IMR-90 (cell line): Measurements from ENCODE around the gene CASP9. TPM values are rescaled to one million over a fixed set of nuclear protein-coding genes. Genes with fewer than 3 reads are reported as not detected.

ENCODE experiments used
- ATAC-seq: fragments of 200-7000 bp; cut with Tn5 transposase; 2 replicates; pipeline ENCODE4 v1.9.1; 2020; ENCODE audit warnings: low read depth, mild to moderate bottlenecking, moderate library complexity
- BruUV-seq: library from RNA; stranded (reverse); fragments of 400-500 nt; replicated peaks from 2 replicates; lab custom pipeline; 2021; lab: Mats Ljungman, UMichigan
- CTCF ChIA-PET: fragments of 300-600 bp; formaldehyde crosslinking; extraction: SDS; loops from one replicate; lab custom pipeline; 2021; ENCODE audit warnings: antibody characterized with exemption; lab: Yijun Ruan, JAX
- POLR2A ChIA-PET: fragments of 300-600 bp; sonication (Branson Sonifier 250); formaldehyde crosslinking; loops from one replicate; lab custom pipeline; 2022; ENCODE audit warnings: antibody characterized with exemption; ENCODE audit not compliant: unreplicated experiment; lab: Charles Lee
- DNase-seq: peaks from one replicate; pipeline ENCODE4 v3.0.0; 2013
- H2AFZ ChIP-seq: replicated peaks from 2 replicates; pipeline ENCODE3; 2013; ENCODE audit warnings: low read length, mild to moderate bottlenecking; ENCODE audit not compliant: poor library complexity
- H2AK5ac ChIP-seq: 2 replicates; pipeline ENCODE4 v1.6.1; 2013; ENCODE audit warnings: low read depth, low read length, inconsistent platforms
- H2AK9ac ChIP-seq: replicated peaks from 2 replicates; pipeline ENCODE3; 2013; ENCODE audit warnings: mild to moderate bottlenecking, low read depth, low read length, moderate library complexity; ENCODE audit not compliant: poor library complexity
- H2BK120ac ChIP-seq: 2 replicates; pipeline ENCODE4 v1.6.1; 2013; ENCODE audit warnings: low read depth, low read length, inconsistent platforms
- H2BK15ac ChIP-seq: 3 replicates; pipeline ENCODE4 v1.6.1; 2013; ENCODE audit warnings: low read depth, low read length, inconsistent platforms
- H2BK20ac ChIP-seq: 2 replicates; pipeline ENCODE4 v1.6.1; 2013; ENCODE audit warnings: low read depth, mild to moderate bottlenecking, inconsistent platforms, low read length, moderate library complexity
- H2BK5ac ChIP-seq: 2 replicates; pipeline ENCODE4 v1.6.1; 2013; ENCODE audit warnings: mild to moderate bottlenecking, low read depth, low read length, inconsistent platforms; ENCODE audit not compliant: poor library complexity, severe bottlenecking
- H3K14ac ChIP-seq: replicated peaks from 2 replicates; pipeline ENCODE4 v1.6.1; 2013; ENCODE audit warnings: low read depth, low read length, inconsistent platforms
- H3K18ac ChIP-seq: 2 replicates; pipeline ENCODE4 v1.6.1; 2013; ENCODE audit warnings: low read depth, low read length, control low read depth
- H3K23ac ChIP-seq: 2 replicates; pipeline ENCODE4 v1.6.1; 2013; ENCODE audit warnings: low read depth, low read length, inconsistent platforms
- H3K27ac ChIP-seq: 2 replicates; pipeline ENCODE4 v1.5.1; 2013; ENCODE audit warnings: mild to moderate bottlenecking, control low read depth, low read length; ENCODE audit not compliant: insufficient read depth
- H3K27me3 ChIP-seq: 2 replicates; pipeline ENCODE4 v1.6.1; 2013; ENCODE audit warnings: low read length; ENCODE audit not compliant: control insufficient read depth, insufficient read depth
- H3K36me3 ChIP-seq: 2 replicates; pipeline ENCODE4 v1.6.1; 2013; ENCODE audit warnings: low read length, mixed read lengths; ENCODE audit not compliant: control insufficient read depth, insufficient read depth
- H3K4ac ChIP-seq: 2 replicates; pipeline ENCODE4 v1.6.1; 2013; ENCODE audit warnings: low read depth, low read length, inconsistent platforms
- H3K4me1 ChIP-seq: 2 replicates; pipeline ENCODE4 v1.6.1; 2013; ENCODE audit warnings: low read length, mixed read lengths; ENCODE audit not compliant: control insufficient read depth, insufficient read depth
- H3K4me2 ChIP-seq: 2 replicates; pipeline ENCODE4 v1.6.1; 2013; ENCODE audit warnings: low read depth, mild to moderate bottlenecking, control low read depth, low read length, moderate library complexity
- H3K4me3 ChIP-seq: 2 replicates; pipeline ENCODE4 v1.5.1; 2013; ENCODE audit warnings: low read depth, mild to moderate bottlenecking, control low read depth, low read length, moderate library complexity; ENCODE audit not compliant: insufficient read depth
- H3K56ac ChIP-seq: 2 replicates; pipeline ENCODE4 v1.6.1; 2013; ENCODE audit warnings: low read length, inconsistent platforms; ENCODE audit not compliant: insufficient read depth; ENCODE audit errors: extremely low read depth
- H3K79me1 ChIP-seq, 2 experiments: 2 replicates each; pipeline ENCODE4 v1.6.1; 2013; ENCODE audit warnings: low read length in 2 of 2, inconsistent platforms in 1 of 2, low read depth in 1 of 2
- H3K9ac ChIP-seq: 2 replicates; pipeline ENCODE4 v1.6.1; 2013; ENCODE audit warnings: low read depth, low read length, control low read depth
- H3K9me1 ChIP-seq: 2 replicates; pipeline ENCODE4 v1.6.1; 2013; ENCODE audit warnings: low read length, inconsistent platforms; ENCODE audit not compliant: insufficient read depth
- H3K9me3 ChIP-seq: 2 replicates; pipeline ENCODE4 v1.6.1; 2013; ENCODE audit warnings: low read length; ENCODE audit not compliant: control insufficient read depth, insufficient read depth
- H4K20me1 ChIP-seq: 2 replicates; pipeline ENCODE4 v1.6.1; 2013; ENCODE audit warnings: low read length, inconsistent platforms; ENCODE audit not compliant: insufficient read depth
- H4K5ac ChIP-seq: 2 replicates; pipeline ENCODE4 v1.6.1; 2013; ENCODE audit warnings: mild to moderate bottlenecking, low read depth, low read length, control low read depth
- H4K8ac ChIP-seq, 2 experiments: 2 replicates each; pipeline ENCODE4 v1.6.1; 2013; ENCODE audit warnings: low read depth in 2 of 2, low read length in 2 of 2, control low read depth in 1 of 2, inconsistent platforms in 1 of 2
- H4K91ac ChIP-seq: 2 replicates; pipeline ENCODE4 v1.6.1; 2013; ENCODE audit warnings: low read depth, low read length, inconsistent platforms; ENCODE audit not compliant: insufficient read depth
- BHLHE40 ChIP-seq: fragments of 150-350 bp; IDR thresholded peaks from 2 replicates; pipeline ENCODE4 v1.6.1; 2016; ENCODE audit warnings: mild to moderate bottlenecking, low read depth, low read length
- CEBPB ChIP-seq: IDR thresholded peaks from 2 replicates; pipeline ENCODE4 v1.6.1; 2012; ENCODE audit warnings: low read depth, low read length, improper control_type of control experiment
- CHD1 ChIP-seq: IDR thresholded peaks from 2 replicates; pipeline ENCODE4 v1.6.1; 2012; ENCODE audit warnings: low read depth, low read length, improper control_type of control experiment
- CTCF ChIP-seq: conservative IDR thresholded peaks from 2 replicates; pipeline ENCODE4 v1.5.1; 2012; ENCODE audit warnings: mild to moderate bottlenecking, low read depth, low read length, improper control_type of control experiment
- FOS ChIP-seq: fragments of 150-350 bp; IDR thresholded peaks from 2 replicates; pipeline ENCODE4 v1.6.1; 2016; ENCODE audit warnings: low read depth, low read length
- MAFK ChIP-seq: IDR thresholded peaks from 2 replicates; pipeline ENCODE4 v1.6.1; 2012; ENCODE audit warnings: low read depth, low read length, improper control_type of control experiment
- MAZ ChIP-seq: IDR thresholded peaks from 2 replicates; pipeline ENCODE4 v1.6.1; 2012; ENCODE audit warnings: low read depth, mild to moderate bottlenecking, low read length, improper control_type of control experiment, moderate library complexity, borderline replicate concordance
- MXI1 ChIP-seq: IDR thresholded peaks from 2 replicates; pipeline ENCODE4 v1.6.1; 2012; ENCODE audit warnings: low read depth, mild to moderate bottlenecking, low read length, moderate library complexity, borderline replicate concordance
- NFE2L2 ChIP-seq: fragments of 150-350 bp; IDR thresholded peaks from 2 replicates; pipeline ENCODE4 v1.6.1; 2016; ENCODE audit warnings: low read depth, mild to moderate bottlenecking, low read length
- POLR2A ChIP-seq: IDR thresholded peaks from 2 replicates; pipeline ENCODE4 v1.6.1; 2012; ENCODE audit warnings: mild to moderate bottlenecking, low read depth, low read length
- RAD21 ChIP-seq: IDR thresholded peaks from 2 replicates; pipeline ENCODE4 v1.6.1; 2012; ENCODE audit warnings: low read length, improper control_type of control experiment
- RCOR1 ChIP-seq: IDR thresholded peaks from 2 replicates; pipeline ENCODE4 v1.6.1; 2012; ENCODE audit warnings: mild to moderate bottlenecking, low read length, improper control_type of control experiment; ENCODE audit not compliant: insufficient replicate concordance
- RFX5 ChIP-seq: IDR thresholded peaks from 2 replicates; pipeline ENCODE4 v1.8.0; 2012; ENCODE audit warnings: low read depth, mild to moderate bottlenecking, low read length, moderate library complexity
- SMC3 ChIP-seq: fragments of 150-350 bp; IDR thresholded peaks from 2 replicates; pipeline ENCODE4 v1.6.1; 2016; ENCODE audit warnings: low read depth, mild to moderate bottlenecking, antibody characterized with exemption, low read length, moderate library complexity
- USF2 ChIP-seq: fragments of 150-350 bp; IDR thresholded peaks from 2 replicates; pipeline ENCODE4 v1.6.1; 2017; ENCODE audit warnings: mild to moderate bottlenecking, antibody characterized with exemption, low read length, low read depth
- WGBS, 2 experiments: methylation state at CpG; one replicate each; pipeline versions ENCODE4 v1.1.5 to v1.1.7; 2013; ENCODE audit warnings: missing lambda C conversion rate in 2 of 2; ENCODE audit not compliant: insufficient read length in 1 of 2; ENCODE audit errors: extremely low coverage in 2 of 2; 5-methylcytosine and 5-hydroxymethylcytosine counted together
- dilution Hi-C: fragments of 300-500 bp; cut with HindIII; formaldehyde crosslinking; loops from one replicate; pipeline ENCODE4 v1.14.3; 2018; ENCODE audit warnings: low sequenced_read_pairs; ENCODE audit not compliant: unreplicated experiment
- in situ Hi-C: fragments of 300-500 bp; cut with MboI; formaldehyde crosslinking; loops from 3 replicates; pipeline ENCODE4 v1.14.3; 2019; ENCODE audit warnings: low sequenced_read_pairs, inconsistent platforms, mixed read lengths
- intact Hi-C: fragments of 100-400 bp; cut with micrococcal nuclease; formaldehyde crosslinking; loops from 2 replicates; pipeline ENCODE4 v1.10.0; 2022
- polyA plus RNA-seq, 3 experiments: library from polyadenylated mRNA; depleted of rRNA; stranded (reverse); fragments of >200 nt; gene quantifications; 2 replicates each; pipeline ENCODE4 v1.2.3, GENCODE V29; 2012; ENCODE audit warnings: low replicate concordance in 1 of 3
- total RNA-seq: library from RNA; depleted of rRNA; stranded (reverse); fragments of >200 nt; gene quantifications from 2 replicates; pipeline ENCODE4 v1.2.3, GENCODE V29; 2012

Gene CASP9
- total and polyA plus RNA-seq, 2 of the 4 experiments (the other 2 are of a cell fraction): 7.0 to 8.3 TPM

- no peak for TF ChIP-seq FOS
Measured at GRCh38 chr1:15510611-15511405, 13.2 kb downstream of the CASP9 start (continued).

- CTCF ChIA-PET: interaction anchor here (0.7 to 0.9 kb wide), 2 partner anchors 8 to 240 kb away, joined by 3 to 4 read pairs; no protein-coding TSS in a partner anchor
- no peaks in the 10 kb centered on the region for H4K20me1 ChIP-seq
- no peak overlapping the region for H4K8ac ChIP-seq
- H3K9me3 ChIP-seq: no peaks in the 10 kb centered on the region
- no peaks in the 10 kb centered on the region; the same call in 1 of the 2 replicates for H3K4me1 ChIP-seq
- H4K91ac ChIP-seq: no peak overlapping the region
- intact Hi-C loops: no loop called here
- no peak overlapping the region for H3K14ac ChIP-seq
- no peak overlapping the region for H4K5ac ChIP-seq
- H3K4ac ChIP-seq: no peak overlapping the region
- no peak overlapping the region for H3K4me3 ChIP-seq
- DNase-seq (no peak), ATAC-seq (no peak)
- H3K9me1 ChIP-seq: no peaks in the 10 kb centered on the region
- no peak overlapping the region for H2AK9ac ChIP-seq
- POLR2A ChIA-PET: no interaction called here
- H2AFZ ChIP-seq: no peak overlapping the region
- no peak overlapping the region for H3K56ac ChIP-seq
- in situ Hi-C loops: loop anchor here (10.0 kb wide), 1 partner anchor 195 kb away; no protein-coding TSS in a partner anchor
- H2BK120ac ChIP-seq: no peak overlapping the region
- no peak overlapping the region for H2BK5ac ChIP-seq
- H2AK5ac ChIP-seq: no peak overlapping the region
- peaks cover 5% of the 10 kb centered on the region; the same call in 1 of the 2 replicates for H3K36me3 ChIP-seq
- no peak overlapping the region for H3K27ac ChIP-seq
- H3K23ac ChIP-seq: no peak overlapping the region
- no peaks in the 10 kb centered on the region for H3K27me3 ChIP-seq
- no peak overlapping the region for H3K4me2 ChIP-seq
- no peak overlapping the region for H3K9ac ChIP-seq
- H2BK15ac ChIP-seq: no peak overlapping the region
- WGBS, 2 experiments: no CpG with 5 or more reads among the region's 7 CpGs
- dilution Hi-C loops: no loop called here
- H2BK20ac ChIP-seq: no peak overlapping the region
- H3K18ac ChIP-seq: no peak overlapping the region
- H3K79me1 ChIP-seq: no peaks in the 10 kb centered on the region
- no TSS peak for BruUV-seq
- TF ChIP-seq POLR2A: no peak
- TF ChIP-seq RFX5: no peak
- no peak for TF ChIP-seq MXI1
- TF ChIP-seq NFE2L2: no peak
- TF ChIP-seq BHLHE40: no peak
- no peak for TF ChIP-seq FOS
- TF ChIP-seq SMC3: no peak
- no peak for TF ChIP-seq RCOR1
- TF ChIP-seq CTCF: no peak
- no peak for TF ChIP-seq USF2
- no peak for TF ChIP-seq CEBPB
- no peak for TF ChIP-seq MAZ
- no peak for TF ChIP-seq CHD1
- no peak for TF ChIP-seq RAD21
- no peak for TF ChIP-seq MAFK
Measured at GRCh38 chr1:15509586-15509985, 14.4 kb downstream of the CASP9 start.
